ENCODE measurements around the gene MOGAT2. TPM values are rescaled to one million over a fixed set of nuclear protein-coding genes. Genes with fewer than 3 reads are reported as not detected.
"Not testable (repeated sequence)": the region's sequence is repeated elsewhere in the genome, so short reads cannot be mapped to it uniquely, and the experiment has no call there.

The MOGAT2 gene
- total and polyA plus RNA-seq, 2 donors (not counting 3 experiments of a cell fraction or from before 2014, with no cell fraction given) = not detected

DNA sequence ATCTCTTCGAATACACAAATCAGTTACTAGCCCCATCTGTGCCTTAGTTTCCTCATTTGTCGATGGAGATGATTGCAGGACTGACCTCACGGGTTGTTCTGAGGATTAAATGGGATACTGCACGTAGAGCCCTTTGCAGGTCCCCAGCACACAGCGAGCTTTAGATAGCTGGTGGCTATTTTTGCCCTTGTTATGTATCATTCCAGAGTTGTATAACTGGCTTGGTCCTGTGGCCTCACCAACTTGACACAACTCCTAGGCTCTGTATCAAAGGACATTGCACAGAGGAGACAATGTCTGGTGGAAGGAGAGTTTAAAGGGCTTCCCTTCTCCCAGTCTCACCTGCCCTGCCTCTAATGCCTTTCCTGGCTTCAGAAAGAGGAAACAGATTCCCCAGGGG, 28.2 kb downstream of the MOGAT2 start:
- Histone ChIP-seq H3K4me3 (replicated peaks in 1 of 3; ENCODE audit: insufficient read depth in 1 of 3, low read depth in 1 of 3, low read length in 3 of 3) (no peak overlapping the region), H3K36me3 (ENCODE audit: control insufficient read depth in 2 of 2, extremely low read depth in 1 of 2, insufficient read depth in 2 of 2, low read length in 2 of 2) (no peaks in the 10 kb centered on the region), H2AFZ (ENCODE audit: low read depth, low read length) (no peak overlapping the region), H3K4me1 (ENCODE audit: control insufficient read depth, extremely low read depth, insufficient read depth, low read length) (no peaks in the 10 kb centered on the region), H4K20me1 (replicated peaks; ENCODE audit: control insufficient read depth, extremely low read depth, insufficient read depth, low read length) (no peaks in the 10 kb centered on the region), H3K9me1 (replicated peaks; ENCODE audit: control insufficient read depth, extremely low read depth, insufficient read depth, low read length) (no peaks in the 10 kb centered on the region), H3K4me2 (ENCODE audit: insufficient read depth, low read length) (no peak overlapping the region), H3K9me3 (replicated peaks; ENCODE audit: control insufficient read depth, insufficient read depth, low read length) (no peaks in the 10 kb centered on the region), H3K27ac (ENCODE audit: insufficient read depth, low read depth, low read length) (no peak overlapping the region), H3K27me3 (ENCODE audit: control insufficient read depth in 2 of 2, insufficient read depth in 2 of 2, low read length in 2 of 2) (peaks cover 6 to 20% of the 10 kb centered on the region in 2 experiments), H3K79me2 (ENCODE audit: control insufficient read depth, insufficient read depth, low read length) (no peaks in the 10 kb centered on the region), H3K9ac (replicated peaks; ENCODE audit: extremely low read depth, insufficient read depth, low read length) (no peak overlapping the region)
- CTCF ChIA-PET = interaction anchor here (1.2 kb wide), 1 partner anchor 406 kb away, joined by 4 read pairs; no protein-coding TSS in a partner anchor
- dilution Hi-C loops (cut with MboI; ENCODE audit: extremely low pct_ligation_motif_present, low sequenced_read_pairs) (no loop called here), intact Hi-C loops (cut with micrococcal nuclease) (no loop called here)
- no peak for FAIRE-seq
- TF ChIP-seq POLR2A (IDR thresholded peaks at IDR 0.05; ENCODE audit: low read depth, low read length) (no peak), GATA2 (IDR thresholded peaks at IDR 0.05; ENCODE audit: insufficient read depth, insufficient read length, low read depth, low read length) (no peak), JUN (IDR thresholded peaks at IDR 0.05; ENCODE audit: borderline replicate concordance, insufficient read depth, insufficient read length, low read depth) (no peak), FOS (IDR thresholded peaks at IDR 0.05; ENCODE audit: borderline replicate concordance, insufficient read depth, low read length) (no peak), EZH2 (IDR thresholded peaks at IDR 0.05; ENCODE audit: borderline replicate concordance, low read depth, low read length, severe bottlenecking) (no peak)
- TF ChIP-seq, protein P1, sequence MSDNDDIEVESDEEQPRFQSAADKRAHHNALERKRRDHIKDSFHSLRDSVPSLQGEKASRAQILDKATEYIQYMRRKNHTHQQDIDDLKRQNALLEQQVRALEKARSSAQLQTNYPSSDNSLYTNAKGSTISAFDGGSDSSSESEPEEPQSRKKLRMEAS (IDR thresholded peaks at IDR 0.05; ENCODE audit: insufficient read depth, insufficient read length) = no peak
- TF ChIP-seq, protein P2, sequence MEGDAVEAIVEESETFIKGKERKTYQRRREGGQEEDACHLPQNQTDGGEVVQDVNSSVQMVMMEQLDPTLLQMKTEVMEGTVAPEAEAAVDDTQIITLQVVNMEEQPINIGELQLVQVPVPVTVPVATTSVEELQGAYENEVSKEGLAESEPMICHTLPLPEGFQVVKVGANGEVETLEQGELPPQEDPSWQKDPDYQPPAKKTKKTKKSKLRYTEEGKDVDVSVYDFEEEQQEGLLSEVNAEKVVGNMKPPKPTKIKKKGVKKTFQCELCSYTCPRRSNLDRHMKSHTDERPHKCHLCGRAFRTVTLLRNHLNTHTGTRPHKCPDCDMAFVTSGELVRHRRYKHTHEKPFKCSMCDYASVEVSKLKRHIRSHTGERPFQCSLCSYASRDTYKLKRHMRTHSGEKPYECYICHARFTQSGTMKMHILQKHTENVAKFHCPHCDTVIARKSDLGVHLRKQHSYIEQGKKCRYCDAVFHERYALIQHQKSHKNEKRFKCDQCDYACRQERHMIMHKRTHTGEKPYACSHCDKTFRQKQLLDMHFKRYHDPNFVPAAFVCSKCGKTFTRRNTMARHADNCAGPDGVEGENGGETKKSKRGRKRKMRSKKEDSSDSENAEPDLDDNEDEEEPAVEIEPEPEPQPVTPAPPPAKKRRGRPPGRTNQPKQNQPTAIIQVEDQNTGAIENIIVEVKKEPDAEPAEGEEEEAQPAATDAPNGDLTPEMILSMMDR (IDR thresholded peaks at IDR 0.05; ENCODE audit: extremely low read depth in 1 of 2, insufficient read depth in 1 of 2, low read depth in 1 of 2, low read length in 2 of 2) = no peak
- BruUV-seq (replicated peaks) = no TSS peak
- POLR2A ChIA-PET = no interaction called here
- no peak for DNase-seq (ENCODE audit: low read depth, low spot score)

DNA sequence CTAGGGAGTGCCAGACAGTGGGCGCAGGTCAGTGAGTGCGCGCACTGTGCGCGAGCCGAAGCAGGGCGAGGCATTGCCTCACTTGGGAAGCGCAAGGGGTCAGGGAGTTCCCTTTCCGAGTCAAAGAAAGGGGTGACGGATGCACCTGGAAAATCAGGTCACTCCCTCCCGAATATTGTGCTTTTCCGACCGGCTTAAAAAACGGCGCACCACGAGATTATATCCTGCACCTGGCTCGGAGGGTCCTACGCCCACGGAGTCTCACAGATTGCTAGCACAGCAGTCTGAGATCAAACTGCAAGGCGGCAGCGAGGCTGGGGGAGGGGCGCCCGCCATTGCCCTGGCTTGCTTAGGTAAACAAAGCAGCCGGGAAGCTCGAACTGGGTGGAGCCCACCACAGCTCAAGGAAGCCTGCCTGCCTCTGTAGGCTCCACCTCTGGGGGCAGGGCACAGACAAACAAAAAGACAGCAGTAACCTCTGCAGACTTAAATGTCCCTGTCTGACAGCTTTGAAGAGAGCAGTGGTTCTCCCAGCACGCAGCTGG, 31.2 kb downstream of the MOGAT2 start:
- H3K36me3 ChIP-seq (ENCODE audit: control insufficient read depth in 2 of 2, extremely low read depth in 1 of 2, insufficient read depth in 2 of 2, low read length in 2 of 2); H3K4me3 ChIP-seq (replicated peaks in 1 of 3; ENCODE audit: insufficient read depth in 1 of 3, low read depth in 1 of 3, low read length in 3 of 3); H3K27ac ChIP-seq (ENCODE audit: insufficient read depth, low read depth, low read length); H3K9ac ChIP-seq (replicated peaks; ENCODE audit: extremely low read depth, insufficient read depth, low read length); FAIRE-seq; H3K4me2 ChIP-seq (ENCODE audit: insufficient read depth, low read length); dilution Hi-C loops (cut with MboI; ENCODE audit: extremely low pct_ligation_motif_present, low sequenced_read_pairs); POLR2A ChIA-PET; H4K20me1 ChIP-seq (replicated peaks; ENCODE audit: control insufficient read depth, extremely low read depth, insufficient read depth, low read length); H3K27me3 ChIP-seq (ENCODE audit: control insufficient read depth in 2 of 2, insufficient read depth in 2 of 2, low read length in 2 of 2); H3K79me2 ChIP-seq (ENCODE audit: control insufficient read depth, insufficient read depth, low read length); BruUV-seq (replicated peaks); DNase-seq (ENCODE audit: low read depth, low spot score); intact Hi-C loops (cut with micrococcal nuclease); H3K4me1 ChIP-seq (ENCODE audit: control insufficient read depth, extremely low read depth, insufficient read depth, low read length); H3K9me1 ChIP-seq (replicated peaks; ENCODE audit: control insufficient read depth, extremely low read depth, insufficient read depth, low read length); CTCF ChIA-PET; H3K9me3 ChIP-seq (replicated peaks; ENCODE audit: control insufficient read depth, insufficient read depth, low read length); H2AFZ ChIP-seq (ENCODE audit: low read depth, low read length): not testable (repeated sequence)

DNA sequence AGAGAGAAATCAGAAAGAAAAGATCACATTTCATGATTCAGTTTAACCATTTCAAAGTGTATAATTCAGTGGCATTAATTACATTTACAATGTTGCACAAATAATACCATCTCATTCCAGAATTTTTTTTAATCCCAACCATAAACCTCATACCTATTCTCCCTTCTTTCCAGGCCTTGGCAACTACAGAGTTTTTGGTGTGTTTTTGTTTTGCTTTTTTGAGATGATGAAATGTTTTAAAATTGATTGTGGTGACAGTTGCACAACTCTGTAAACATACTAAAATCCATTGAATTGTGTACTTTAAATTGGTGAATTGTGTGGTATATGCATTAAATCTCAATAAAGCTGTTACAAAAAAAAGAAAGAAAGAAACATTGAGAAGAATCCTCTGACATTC, 37.3 kb downstream of the MOGAT2 start:
- dilution Hi-C loops (cut with MboI; ENCODE audit: extremely low pct_ligation_motif_present, low sequenced_read_pairs); intact Hi-C loops (cut with micrococcal nuclease): not testable (repeated sequence)

More for the DNA sequence above, 37.3 kb downstream of the MOGAT2 start:
- H3K4me3 ChIP-seq (replicated peaks in 1 of 3; ENCODE audit: insufficient read depth in 1 of 3, low read depth in 1 of 3, low read length in 3 of 3); H4K20me1 ChIP-seq (replicated peaks; ENCODE audit: control insufficient read depth, extremely low read depth, insufficient read depth, low read length); BruUV-seq (replicated peaks); H3K79me2 ChIP-seq (ENCODE audit: control insufficient read depth, insufficient read depth, low read length); H3K9me1 ChIP-seq (replicated peaks; ENCODE audit: control insufficient read depth, extremely low read depth, insufficient read depth, low read length); H2AFZ ChIP-seq (ENCODE audit: low read depth, low read length); H3K4me1 ChIP-seq (ENCODE audit: control insufficient read depth, extremely low read depth, insufficient read depth, low read length); H3K9me3 ChIP-seq (replicated peaks; ENCODE audit: control insufficient read depth, insufficient read depth, low read length); H3K9ac ChIP-seq (replicated peaks; ENCODE audit: extremely low read depth, insufficient read depth, low read length); H3K27me3 ChIP-seq (ENCODE audit: control insufficient read depth in 2 of 2, insufficient read depth in 2 of 2, low read length in 2 of 2); H3K4me2 ChIP-seq (ENCODE audit: insufficient read depth, low read length); CTCF ChIA-PET; H3K27ac ChIP-seq (ENCODE audit: insufficient read depth, low read depth, low read length); DNase-seq (ENCODE audit: low read depth, low spot score); H3K36me3 ChIP-seq (ENCODE audit: control insufficient read depth in 2 of 2, extremely low read depth in 1 of 2, insufficient read depth in 2 of 2, low read length in 2 of 2); POLR2A ChIA-PET; FAIRE-seq: not testable (repeated sequence)
